Adrenal gland (tissue), 5 donors: ENCODE measurements around the gene TST.

Experiments
- CTCF ChIP-seq, 6 experiments: fragments of 450-650 bp in 4 of 6; fragments of 200-600 bp in 2 of 6; sonication (generic) in 1 of 6; IDR thresholded peaks; 1 replicate in 5 of 6; 2 replicates in 1 of 6; pipeline versions ENCODE4 v1.5.1 to v1.8.0; 2016 to 2021; ENCODE audit warnings: antibody characterized with exemption in 6 of 6, mild to moderate bottlenecking in 2 of 6, moderate library complexity in 1 of 6
- POLR2A ChIP-seq, 2 donors: fragments of 450-650 bp; IDR thresholded peaks; one replicate each; pipeline ENCODE4 v1.6.1; 2017; ENCODE audit warnings: antibody characterized with exemption in 2 of 2, mild to moderate bottlenecking in 2 of 2, moderate library complexity in 1 of 2
- donor health status: DM: no; HTN: no; CAD: no.

GRCh38 chr22:37062702-37063381, 43.6 kb upstream of the TST start:
- TF ChIP-seq CTCF (IDR thresholded peaks at IDR 0.05) (no peak), POLR2A (IDR thresholded peaks at IDR 0.05) (no peak)
